GM23248 (cell line): ENCODE results near the gene CSRP1. TPM values are rescaled to one million over a fixed set of nuclear protein-coding genes. Genes with fewer than 3 reads are reported as not detected.

ENCODE experiments used
- DNase-seq: peaks from one replicate; pipeline ENCODE4 v3.0.0-alpha.2; 2015
- H2AFZ ChIP-seq: fragments of 200-600 bp; sonication (generic); 2 replicates; pipeline ENCODE4 v1.6.1; 2016; ENCODE audit warnings: antibody characterized with exemption
- H3F3A ChIP-seq: fragments of 200-600 bp; sonication (generic); 2 replicates; pipeline ENCODE4 v1.6.1; 2016; ENCODE audit warnings: mild to moderate bottlenecking, antibody characterized with exemption, mixed run types; ENCODE audit not compliant: insufficient read depth
- H3K27ac ChIP-seq: fragments of 200-600 bp; sonication (generic); 2 replicates; pipeline ENCODE4 v1.5.1; 2016; ENCODE audit warnings: mild to moderate bottlenecking
- H3K27me3 ChIP-seq: fragments of 200-600 bp; sonication (generic); replicated peaks from 2 replicates; pipeline ENCODE4 v1.6.1; 2016; ENCODE audit warnings: mild to moderate bottlenecking; ENCODE audit not compliant: insufficient read depth
- H3K36me3 ChIP-seq: fragments of 200-600 bp; sonication (generic); 2 replicates; pipeline ENCODE4 v1.6.1; 2016; ENCODE audit warnings: low read depth, mild to moderate bottlenecking
- H3K4me1 ChIP-seq: fragments of 200-600 bp; sonication (generic); 2 replicates; pipeline ENCODE4 v1.6.1; 2016; ENCODE audit warnings: mild to moderate bottlenecking; ENCODE audit not compliant: insufficient read depth
- H3K4me2 ChIP-seq: fragments of 200-600 bp; sonication (generic); one replicate; pipeline ENCODE4 v1.6.1; 2016; ENCODE audit warnings: mild to moderate bottlenecking; ENCODE audit not compliant: unreplicated experiment
- H3K4me3 ChIP-seq: fragments of 200-600 bp; sonication (generic); 2 replicates; pipeline ENCODE4 v1.5.1; 2016; ENCODE audit warnings: mild to moderate bottlenecking
- H3K79me2 ChIP-seq: fragments of 200-600 bp; sonication (generic); 2 replicates; pipeline ENCODE4 v1.6.1; 2016; ENCODE audit warnings: mild to moderate bottlenecking; ENCODE audit not compliant: insufficient read depth
- H3K9ac ChIP-seq: fragments of 200-600 bp; sonication (generic); 2 replicates; pipeline ENCODE4 v1.6.1; 2016; ENCODE audit warnings: mild to moderate bottlenecking
- H3K9me2 ChIP-seq: fragments of 200-600 bp; sonication (generic); 2 replicates; pipeline ENCODE4 v1.6.1; 2016; ENCODE audit warnings: mixed run types, mild to moderate bottlenecking, moderate library complexity; ENCODE audit not compliant: insufficient read depth
- H3K9me3 ChIP-seq: fragments of 200-600 bp; sonication (generic); one replicate; pipeline ENCODE4 v1.6.1; 2017; ENCODE audit warnings: low read depth
- H4K20me1 ChIP-seq: fragments of 200-600 bp; sonication (generic); 2 replicates; pipeline ENCODE4 v1.6.0; 2016; ENCODE audit not compliant: insufficient read depth
- EZH2 ChIP-seq: fragments of 200-600 bp; sonication (generic); IDR thresholded peaks from 2 replicates; pipeline ENCODE4 v1.6.1; 2018; ENCODE audit warnings: antibody characterized with exemption, mild to moderate bottlenecking; ENCODE audit not compliant: insufficient read depth, poor library complexity, severe bottlenecking
- EZH2phosphoT487 ChIP-seq: fragments of 200-600 bp; sonication (generic); IDR thresholded peaks from 2 replicates; pipeline ENCODE4 v1.6.1; 2018; ENCODE audit warnings: antibody characterized with exemption, moderate library complexity, mild to moderate bottlenecking, low read depth; ENCODE audit not compliant: insufficient read depth
- WGBS, 2 experiments: methylation state at CpG; one replicate each; pipeline ENCODE4 v1.1.6; 2015 to 2017; ENCODE audit warnings: low lambda C conversion rate in 2 of 2, low coverage in 1 of 2; ENCODE audit errors: missing lambda C conversion rate in 2 of 2; 5-methylcytosine and 5-hydroxymethylcytosine counted together
- in situ Hi-C: fragments of 300-500 bp; cut with MboI; formaldehyde crosslinking; loops from 2 replicates; pipeline ENCODE4 v1.15.0; 2020
- polyA plus RNA-seq: library from polyadenylated mRNA; unstranded; fragments of >200 nt; fragmentation: Nextera tagmentation; extraction: Ambion mirVana; gene quantifications from 2 replicates; pipeline ENCODE4 v1.2.1, GENCODE V29; 2016
- total RNA-seq: library from RNA; depleted of rRNA; stranded (reverse); fragments of >200 nt; shearing (Covaris generic); gene quantifications from 2 replicates; pipeline ENCODE4 v1.2.3, GENCODE V29; 2014; rRNA removed

The CSRP1 gene
- total and polyA plus RNA-seq, 2 experiments from 2014 or later, result 510 to 1,160 TPM

GRCh38 chr1:201434266-201434665 lies 72.7 kb downstream of the CSRP1 start:
- Histone ChIP-seq H4K20me1 (no peaks in the 10 kb centered on the region), H3F3A (0 out of 2 replicates have a peak, but pooled peaks cover 4% of the 10 kb centered on the region), H3K27me3 (no peaks in the 10 kb centered on the region), H3K9me3 (no peaks in the 10 kb centered on the region), H3K9ac (no peak overlapping the region), H3K79me2 (no peaks in the 10 kb centered on the region), H3K27ac (no peak overlapping the region), H3K4me3 (no peak overlapping the region), H3K9me2 (no peaks in the 10 kb centered on the region), H3K4me1 (peaks cover 10% of the 10 kb centered on the region), H2AFZ (no peak overlapping the region), H3K36me3 (no peaks in the 10 kb centered on the region), H3K4me2 (no peak overlapping the region)
- in situ Hi-C loops, result no loop called here
- DNase-seq, result no peak
- no peak for TF ChIP-seq EZH2
- TF ChIP-seq EZH2phosphoT487, result no peak
- 81 to 93% methylated on average over 3 of the region's 3 CpGs for WGBS, 2 experiments

GRCh38 chr1:201433609-201434008 lies 73.3 kb downstream of the CSRP1 start:
- Histone ChIP-seq H3K9me3 (no peaks in the 10 kb centered on the region), H4K20me1 (no peaks in the 10 kb centered on the region), H2AFZ (no peak overlapping the region), H3K9ac (no peak overlapping the region), H3K4me3 (no peak overlapping the region), H3F3A (0 out of 2 replicates have a peak, but pooled peaks cover 4% of the 10 kb centered on the region), H3K27me3 (no peaks in the 10 kb centered on the region), H3K27ac (no peak overlapping the region), H3K4me2 (no peak overlapping the region), H3K4me1 (peaks cover 10% of the 10 kb centered on the region), H3K79me2 (no peaks in the 10 kb centered on the region), H3K36me3 (no peaks in the 10 kb centered on the region), H3K9me2 (no peaks in the 10 kb centered on the region)
- in situ Hi-C loops, result no loop called here
- 80% methylated on average over 6 of the region's 6 CpGs for WGBS, 2 experiments
- no peak for DNase-seq
- TF ChIP-seq EZH2phosphoT487 (no peak), EZH2 (no peak)

Other genes with a start within 250 kb of the CSRP1 start
- gene PKP1, start 223.6 kb downstream of the CSRP1 start, total RNA-seq, result 0.13 and 0.43 TPM in 2 replicates
- 0.06 and 0.15 TPM in 2 replicates for gene PKP1, start 223.6 kb downstream of the CSRP1 start, polyA plus RNA-seq
- not detected in 2 replicates for gene TNNT2, start 129.4 kb downstream of the CSRP1 start, total RNA-seq
- 1.7 TPM in 1 of 2 replicates, not detected in the other for gene TNNT2, start 129.4 kb downstream of the CSRP1 start, polyA plus RNA-seq
- not detected in 2 replicates for gene LAD1, start 107.8 kb downstream of the CSRP1 start, total RNA-seq
- not detected in 2 replicates for gene LAD1, start 107.8 kb downstream of the CSRP1 start, polyA plus RNA-seq
- gene TNNI1, start 85.4 kb downstream of the CSRP1 start, total RNA-seq, result not detected in 2 replicates
- gene TNNI1, start 85.4 kb downstream of the CSRP1 start, polyA plus RNA-seq, result 0.20 and 2.0 TPM in 2 replicates
- gene PHLDA3, start 37.9 kb downstream of the CSRP1 start, total RNA-seq, result 148 and 162 TPM in 2 replicates
- gene PHLDA3, start 37.9 kb downstream of the CSRP1 start, polyA plus RNA-seq, result 112 and 117 TPM in 2 replicates
- gene NAV1, start 32.0 kb upstream of the CSRP1 start, total RNA-seq, result 79.0 and 81.8 TPM in 2 replicates
- 74.7 and 75.6 TPM in 2 replicates for gene NAV1, start 32.0 kb upstream of the CSRP1 start, polyA plus RNA-seq